GM11168 (cell line): ENCODE data around the gene CPT1B.

ENCODE experiments used
- in situ Hi-C: fragments of 300-500 bp; cut with MboI; formaldehyde crosslinking; loops from one replicate; pipeline ENCODE4 v1.12.0; 2022; ENCODE audit warnings: low sequenced_read_pairs; ENCODE audit not compliant: unreplicated experiment

Gene CPT1B

DNA sequence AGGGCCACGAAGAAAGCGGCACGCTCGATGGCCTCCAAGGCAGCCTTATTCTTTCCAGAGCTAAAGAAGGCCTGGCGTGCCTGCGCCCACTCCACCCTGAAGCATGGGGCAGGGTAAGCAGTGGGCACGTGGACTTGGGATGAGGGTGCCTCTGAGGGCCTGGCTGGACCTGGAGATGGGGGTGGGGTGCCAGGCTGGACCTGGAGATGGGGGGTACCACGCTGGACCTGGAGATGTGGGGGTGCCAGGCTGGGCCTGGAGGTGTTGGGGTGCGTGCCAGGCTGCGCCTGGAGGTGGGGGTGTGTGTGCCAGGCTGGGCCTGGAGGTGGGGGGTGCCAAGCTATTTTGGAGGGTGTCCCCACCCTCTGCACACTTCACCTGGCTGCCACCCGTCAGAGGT is 5.3 kb downstream of the CPT1B start:
- in situ Hi-C loops, result no loop called here

DNA sequence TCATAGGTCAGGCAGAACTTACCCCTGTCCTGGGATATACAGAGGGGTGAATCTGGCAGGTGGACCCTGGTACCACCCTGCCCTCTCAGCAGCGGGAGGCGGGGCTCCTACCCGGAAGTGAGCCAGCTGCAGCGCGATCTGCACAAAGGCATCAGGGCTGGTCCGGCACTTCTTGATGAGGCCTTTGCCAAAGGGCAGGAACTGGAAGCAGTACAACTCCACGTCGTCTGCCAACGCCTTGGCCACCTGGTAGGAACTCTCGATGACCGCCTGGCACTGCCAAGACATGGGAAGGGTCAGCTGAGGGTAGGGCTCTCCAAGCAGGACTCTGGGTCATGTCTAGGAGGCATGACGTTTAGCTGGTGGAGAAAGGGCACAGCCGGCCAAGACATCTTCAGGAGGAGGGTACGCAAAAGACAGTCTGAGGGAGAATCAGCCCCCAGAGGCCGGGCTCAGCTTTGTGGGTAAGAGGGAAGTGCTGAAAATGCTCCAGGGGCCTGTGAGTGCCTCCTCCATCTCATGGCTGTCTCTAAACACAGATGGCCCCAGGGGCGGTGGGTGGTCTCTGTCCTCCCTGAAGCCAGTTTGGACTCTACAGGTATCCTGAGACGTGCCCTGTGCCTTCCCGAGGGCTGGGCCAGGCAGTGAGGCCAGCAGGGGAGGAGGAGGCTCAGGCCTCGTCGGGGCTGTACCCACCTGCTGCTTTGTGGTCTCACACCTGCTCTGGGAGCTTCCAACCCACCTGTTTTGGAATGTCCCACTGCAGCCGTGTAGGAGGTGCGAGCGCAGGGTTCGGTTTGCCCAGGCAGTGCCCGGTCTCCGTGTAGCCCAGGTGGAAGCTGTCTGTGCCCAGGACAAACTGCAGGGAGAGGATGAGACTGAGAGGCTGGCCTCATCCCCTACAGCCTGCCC is 6.7 kb downstream of the CPT1B start:
- in situ Hi-C loops, result no loop called here

GRCh38 chr22:50570861-50571260 is 7.4 kb downstream of the CPT1B start:
- in situ Hi-C loops, result no loop called here

GRCh38 chr22:50569896-50570535 is 8.2 kb downstream of the CPT1B start:
- in situ Hi-C loops, result no loop called here

- in situ Hi-C loops, result no loop called here
Measured at GRCh38 chr22:50569041-50569459, 9.2 kb downstream of the CPT1B start.

DNA sequence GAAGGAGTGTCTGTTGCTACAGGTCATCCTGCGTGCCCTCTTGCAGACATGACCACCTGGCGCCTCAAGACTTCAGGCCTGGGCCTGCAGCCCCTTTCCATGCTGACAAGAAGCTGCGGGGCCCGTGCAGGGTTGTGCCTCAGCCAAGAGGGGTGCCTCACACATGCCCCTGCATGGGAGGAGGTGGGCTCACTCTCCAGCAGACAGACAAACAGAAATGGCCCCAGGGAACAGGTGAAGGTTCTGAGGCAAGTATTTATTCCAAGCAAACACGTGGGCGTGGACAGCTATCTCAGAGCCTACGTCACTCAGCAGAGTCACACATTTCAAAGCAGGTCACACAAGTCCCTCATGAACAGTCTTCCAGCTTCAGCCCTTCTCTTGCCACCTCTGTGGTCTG is 9.6 kb downstream of the CPT1B start:
- in situ Hi-C loops, result no loop called here

- in situ Hi-C loops, result no loop called here
Measured at GRCh38 chr22:50567721-50568252, 10.4 kb downstream of the CPT1B start.

DNA sequence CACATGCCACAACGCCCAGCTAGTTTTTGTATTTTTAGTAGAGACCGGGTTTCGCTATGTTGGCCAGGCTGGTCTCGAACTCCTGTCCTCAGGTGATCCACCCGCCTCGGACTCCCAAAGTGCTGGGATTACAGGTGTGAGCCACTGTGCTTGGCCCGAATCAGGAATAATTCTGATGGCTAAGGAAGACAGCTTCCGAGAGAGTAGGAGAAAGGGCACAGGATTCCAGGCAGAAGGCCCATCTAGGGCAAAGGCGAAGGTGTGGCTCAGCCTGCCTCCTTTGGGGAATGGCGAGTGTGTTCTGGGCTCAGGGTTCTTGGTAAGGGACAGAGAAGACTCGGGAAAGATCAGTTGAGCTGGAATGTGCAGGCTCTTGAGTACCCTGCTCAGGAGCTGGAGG is 13.9 kb downstream of the CPT1B start:
- in situ Hi-C loops, result no loop called here

DNA sequence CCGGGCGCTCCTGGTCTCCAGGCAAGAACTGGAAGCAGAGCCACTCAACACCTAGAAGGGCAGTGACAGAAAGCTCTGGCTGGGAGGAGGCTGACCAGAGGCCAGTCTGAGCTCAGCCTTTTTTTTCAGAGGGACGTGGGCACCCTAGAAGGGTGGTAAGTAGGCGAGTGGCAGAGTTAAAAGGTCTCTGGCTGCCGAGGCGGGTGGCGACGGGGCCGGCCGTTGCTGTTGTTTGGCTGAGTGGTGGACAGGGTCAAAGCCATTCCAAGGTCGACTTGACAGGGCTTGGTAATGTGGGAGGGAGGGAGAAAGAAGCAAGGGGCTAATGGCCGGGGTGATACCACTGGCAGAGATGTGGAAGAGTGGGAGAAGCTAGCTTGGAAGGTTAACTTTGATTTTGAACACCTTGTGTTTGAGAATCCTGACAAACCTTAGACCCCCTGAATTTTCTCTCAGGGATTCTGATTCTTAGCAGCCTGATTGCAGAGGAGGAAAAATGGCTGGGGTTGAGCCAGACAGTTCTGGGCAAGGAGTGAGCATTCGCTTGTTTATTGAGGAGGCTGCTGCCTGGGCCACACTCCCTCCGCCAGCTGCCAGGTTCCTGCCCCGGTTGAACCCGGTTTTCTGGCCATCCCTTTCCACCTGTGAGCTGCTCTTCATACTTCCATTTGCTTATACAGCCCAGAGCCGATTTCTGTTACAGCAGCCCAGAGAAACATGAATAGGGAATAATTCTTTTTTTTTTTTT is 14.6 kb downstream of the CPT1B start:
- in situ Hi-C loops, result no loop called here

GRCh38 chr22:50562523-50563412 is 15.5 kb downstream of the CPT1B start, which contains the start of gene SYCE3:
TSS of gene SYCE3 (minus strand) at chr22:50562919. CDS start at chr22:50556405, 6,514 bp downstream.
- in situ Hi-C loops, result no loop called here

- in situ Hi-C loops, result no loop called here
Measured at GRCh38 chr22:50561401-50562358, 16.5 kb downstream of the CPT1B start.

DNA sequence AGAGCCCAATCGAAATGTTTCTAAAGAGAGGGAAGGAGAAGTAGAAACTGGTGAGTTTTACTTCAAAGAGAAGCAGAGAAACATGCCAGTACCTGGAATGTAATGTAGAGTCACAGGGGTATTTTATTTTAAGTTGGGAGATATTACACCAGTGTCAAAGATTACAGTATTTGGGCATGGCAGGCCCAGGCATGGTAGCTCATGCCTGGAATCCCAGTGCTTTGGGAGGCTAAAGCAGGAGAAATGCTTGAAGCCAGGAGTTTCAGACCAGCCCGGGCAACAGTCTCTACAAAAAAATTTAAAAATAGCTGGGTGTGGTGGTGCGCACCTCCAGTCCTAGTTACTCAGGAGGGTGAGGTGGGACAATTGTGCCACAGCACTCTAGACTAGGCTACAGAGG is 18.2 kb downstream of the CPT1B start:
- in situ Hi-C loops, result no loop called here

- in situ Hi-C loops, result no loop called here
Measured at GRCh38 chr22:50556703-50557102, 21.5 kb downstream of the CPT1B start.

DNA sequence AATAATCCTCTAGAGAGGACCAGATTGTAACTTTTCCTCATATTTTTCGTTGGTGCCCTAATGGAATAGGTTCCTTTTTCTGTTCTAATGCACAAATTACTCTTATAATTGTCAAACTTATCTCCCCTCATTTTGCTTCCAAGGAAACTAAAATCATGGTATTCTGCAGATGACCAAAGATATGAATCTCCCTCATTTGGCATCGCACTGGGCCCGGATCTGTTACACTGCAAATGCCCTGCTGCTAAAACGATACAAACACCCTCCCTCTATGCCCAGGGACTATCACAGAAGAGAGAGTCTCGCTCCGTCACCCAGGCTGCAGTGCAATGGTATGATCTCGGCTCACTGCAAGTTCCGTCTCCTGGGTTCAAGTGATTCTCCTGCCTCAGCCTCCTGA is 24.9 kb downstream of the CPT1B start:
- in situ Hi-C loops, result no loop called here

- in situ Hi-C loops, result no loop called here
Measured at GRCh38 chr22:50551160-50551752, 27.0 kb downstream of the CPT1B start.

GRCh38 chr22:50550395-50550794 is 27.8 kb downstream of the CPT1B start:
- in situ Hi-C loops, result no loop called here

DNA sequence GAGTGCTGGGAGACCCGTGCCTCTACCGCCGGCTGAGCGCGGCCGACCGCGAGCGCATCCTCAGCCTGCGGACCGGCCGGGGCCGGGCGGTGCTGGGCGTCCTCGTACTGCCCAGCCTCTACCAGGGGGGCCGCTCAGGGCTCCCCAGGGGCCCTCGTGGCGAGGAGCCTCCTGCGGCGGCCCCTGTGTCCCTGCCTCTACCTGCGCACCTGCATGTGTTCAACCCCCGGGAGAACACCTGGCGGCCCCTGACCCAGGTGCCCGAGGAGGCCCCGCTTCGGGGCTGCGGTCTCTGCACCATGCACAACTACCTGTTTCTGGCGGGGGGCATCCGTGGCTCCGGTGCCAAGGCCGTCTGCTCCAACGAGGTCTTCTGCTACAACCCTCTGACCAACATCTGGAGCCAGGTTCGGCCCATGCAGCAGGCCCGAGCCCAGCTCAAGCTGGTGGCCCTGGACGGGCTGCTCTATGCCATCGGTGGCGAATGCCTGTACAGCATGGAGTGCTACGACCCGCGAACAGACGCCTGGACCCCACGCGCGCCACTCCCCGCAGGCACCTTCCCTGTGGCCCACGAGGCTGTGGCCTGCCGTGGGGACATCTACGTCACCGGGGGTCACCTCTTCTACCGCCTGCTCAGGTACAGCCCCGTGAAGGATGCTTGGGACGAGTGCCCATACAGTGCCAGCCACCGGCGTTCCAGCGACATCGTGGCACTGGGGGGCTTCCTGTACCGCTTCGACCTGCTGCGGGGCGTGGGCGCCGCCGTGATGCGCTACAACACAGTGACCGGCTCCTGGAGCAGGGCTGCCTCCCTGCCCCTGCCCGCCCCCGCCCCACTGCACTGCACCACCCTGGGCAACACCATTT is 29.1 kb downstream of the CPT1B start:
- in situ Hi-C loops, result no loop called here
